Esophagus squamous epithelium (tissue), 5 donors: Measurements from ENCODE around the gene ENOX1. TPM values are rescaled to one million over a fixed set of nuclear protein-coding genes. Genes with fewer than 3 reads are reported as not detected.

Experiments
- DNase-seq: peaks from one replicate; lab custom pipeline; 2025; lab: John Stamatoyannopoulos, UW
- H3K27ac ChIP-seq, 4 donors: fragments of 200-600 bp; sonication (generic); one replicate each; pipeline ENCODE4 v1.5.1; 2016 to 2019; ENCODE audit warnings: mild to moderate bottlenecking in 1 of 4
- H3K27me3 ChIP-seq, 4 donors: fragments of 200-600 bp; sonication (generic); 1 replicate in 3 of 4; 2 replicates in 1 of 4; pipeline versions ENCODE4 v1.5.1 to v1.6.0; 2017 to 2021; ENCODE audit warnings: antibody characterized with exemption in 1 of 4
- H3K36me3 ChIP-seq, 3 donors: fragments of 200-600 bp; sonication (generic); one replicate each; pipeline ENCODE4 v1.5.1; 2016 to 2019
- H3K4me1 ChIP-seq, 3 donors: fragments of 200-600 bp; sonication (generic); one replicate each; pipeline ENCODE4 v1.5.1; 2017 to 2019
- H3K4me3 ChIP-seq, 4 donors: fragments of 200-600 bp; sonication (generic); 1 replicate in 3 of 4; 2 replicates in 1 of 4; pipeline ENCODE4 v1.5.1; 2016 to 2019; ENCODE audit warnings: mild to moderate bottlenecking in 2 of 4, moderate library complexity in 1 of 4
- H3K9me3 ChIP-seq, 3 donors: fragments of 200-600 bp; sonication (generic); one replicate each; pipeline ENCODE4 v1.5.1; 2016 to 2019
- POLR2A ChIP-seq, 4 donors: fragments of 450-650 bp; IDR thresholded peaks; one replicate each; pipeline ENCODE4 v1.6.1; 2017; ENCODE audit warnings: antibody characterized with exemption in 4 of 4, mild to moderate bottlenecking in 4 of 4, moderate library complexity in 3 of 4
- WGBS, 2 donors: methylation state at CpG; one replicate each; pipeline ENCODE4 v1.1.5; 2018; 5-methylcytosine and 5-hydroxymethylcytosine counted together
- intact Hi-C: fragments of 100-400 bp; cut with DNase I; formaldehyde crosslinking; loops from one replicate; pipeline ENCODE4 v1.15.0; 2022
- total RNA-seq, 4 donors: library from RNA; depleted of rRNA; stranded (reverse); fragments of >200 nt; gene quantifications; one replicate each; pipeline ENCODE4 v1.1.0, GENCODE V29; 2016
- TF ChIP-seq, protein P1 (sequence below), 6 experiments: fragments of 450-650 bp in 4 of 6; fragments of 200-600 bp in 2 of 6; sonication (generic) in 2 of 6; IDR thresholded peaks; one replicate each; pipeline ENCODE4 v1.5.1; 2016 to 2019; ENCODE audit warnings: antibody characterized with exemption in 6 of 6, mild to moderate bottlenecking in 4 of 6, moderate library complexity in 4 of 6
- donor health status: DM: yes; HTN: yes; CAD: no.

ENOX1 gene
- total RNA-seq, 4 donors from 2014 or later: 0.48 to 0.76 TPM; not detected in 2

GRCh38 chr13:43264458-43264857, 522.3 kb downstream of the ENOX1 start:
- peaks cover 0 to 11% (median 8%) of the 10 kb centered on the region in 3 donors for H3K4me1 ChIP-seq
- WGBS, 2 donors: 88 to 100% methylated on average over 1 of the region's 1 CpG
- H3K9me3 ChIP-seq: no peaks in the 10 kb centered on the region
- H3K27me3 ChIP-seq: no peaks in the 10 kb centered on the region
- H3K27ac ChIP-seq: no peak overlapping the region
- intact Hi-C loops: no loop called here
- H3K36me3 ChIP-seq: no peaks in the 10 kb centered on the region
- H3K4me3 ChIP-seq: no peak overlapping the region
- no peak for DNase-seq
- TF ChIP-seq, protein P1, sequence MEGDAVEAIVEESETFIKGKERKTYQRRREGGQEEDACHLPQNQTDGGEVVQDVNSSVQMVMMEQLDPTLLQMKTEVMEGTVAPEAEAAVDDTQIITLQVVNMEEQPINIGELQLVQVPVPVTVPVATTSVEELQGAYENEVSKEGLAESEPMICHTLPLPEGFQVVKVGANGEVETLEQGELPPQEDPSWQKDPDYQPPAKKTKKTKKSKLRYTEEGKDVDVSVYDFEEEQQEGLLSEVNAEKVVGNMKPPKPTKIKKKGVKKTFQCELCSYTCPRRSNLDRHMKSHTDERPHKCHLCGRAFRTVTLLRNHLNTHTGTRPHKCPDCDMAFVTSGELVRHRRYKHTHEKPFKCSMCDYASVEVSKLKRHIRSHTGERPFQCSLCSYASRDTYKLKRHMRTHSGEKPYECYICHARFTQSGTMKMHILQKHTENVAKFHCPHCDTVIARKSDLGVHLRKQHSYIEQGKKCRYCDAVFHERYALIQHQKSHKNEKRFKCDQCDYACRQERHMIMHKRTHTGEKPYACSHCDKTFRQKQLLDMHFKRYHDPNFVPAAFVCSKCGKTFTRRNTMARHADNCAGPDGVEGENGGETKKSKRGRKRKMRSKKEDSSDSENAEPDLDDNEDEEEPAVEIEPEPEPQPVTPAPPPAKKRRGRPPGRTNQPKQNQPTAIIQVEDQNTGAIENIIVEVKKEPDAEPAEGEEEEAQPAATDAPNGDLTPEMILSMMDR (IDR thresholded peaks at IDR 0.05): no peak
- TF ChIP-seq POLR2A (IDR thresholded peaks at IDR 0.05): no peak

DNA sequence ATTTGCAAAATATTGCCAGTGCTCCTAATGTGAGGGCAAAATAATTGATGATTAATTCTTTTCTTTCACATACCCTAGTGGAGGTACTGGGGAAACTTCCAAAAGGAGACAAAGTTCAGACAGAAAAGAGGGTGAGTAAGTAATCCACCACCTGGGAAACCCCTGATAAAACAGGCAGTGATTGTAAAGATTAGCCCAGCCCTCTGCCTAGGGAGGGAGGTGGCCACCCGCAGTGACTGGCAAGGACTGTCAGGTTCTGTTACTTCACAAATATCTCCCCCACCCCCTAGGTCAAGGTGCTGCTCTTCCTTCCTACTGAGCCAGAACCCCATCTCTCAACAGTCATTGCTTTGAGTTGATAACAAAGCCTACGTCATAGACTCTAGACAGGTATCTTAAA, 523.7 kb downstream of the ENOX1 start:
- Histone ChIP-seq H3K36me3 (no peaks in the 10 kb centered on the region), H3K9me3 (no peaks in the 10 kb centered on the region), H3K4me1 (no peaks in the 10 kb centered on the region), H3K4me3 (no peak overlapping the region), H3K27me3 (no peaks in the 10 kb centered on the region), H3K27ac (no peak overlapping the region)
- DNase-seq: no peak
- 71 to 78% methylated on average over 2 of the region's 2 CpGs for WGBS, 2 donors
- TF ChIP-seq, protein P1 (IDR thresholded peaks at IDR 0.05): no peak
- no peak for TF ChIP-seq POLR2A (IDR thresholded peaks at IDR 0.05)
- intact Hi-C loops: no loop called here

- H3K27ac ChIP-seq: no peak overlapping the region
- intact Hi-C loops: no loop called here
- no peaks in the 10 kb centered on the region for H3K27me3 ChIP-seq
- no peak overlapping the region for H3K4me3 ChIP-seq
- WGBS, 2 donors: 64 to 74% methylated on average over 5 of the region's 5 CpGs
- DNase-seq: no peak
- H3K9me3 ChIP-seq: no peaks in the 10 kb centered on the region
- H3K36me3 ChIP-seq: no peaks in the 10 kb centered on the region
- no peaks in the 10 kb centered on the region for H3K4me1 ChIP-seq
- TF ChIP-seq POLR2A (IDR thresholded peaks at IDR 0.05): no peak
- TF ChIP-seq, protein P1 (IDR thresholded peaks at IDR 0.05): no peak
Observed at GRCh38 chr13:43260999-43261398, 525.8 kb downstream of the ENOX1 start.

- H3K4me3 ChIP-seq: no peak overlapping the region
- no peaks in the 10 kb centered on the region for H3K36me3 ChIP-seq
- DNase-seq: no peak
- TF ChIP-seq, protein P1 (IDR thresholded peaks at IDR 0.05): no peak
- TF ChIP-seq POLR2A (IDR thresholded peaks at IDR 0.05): no peak
- H3K27me3 ChIP-seq: no peaks in the 10 kb centered on the region
- H3K9me3 ChIP-seq: no peaks in the 10 kb centered on the region
- 100% methylated on average over 1 of the region's 1 CpG for WGBS, 2 donors
- intact Hi-C loops: no loop called here
- H3K27ac ChIP-seq: no peak overlapping the region
- no peaks in the 10 kb centered on the region for H3K4me1 ChIP-seq
Observed at GRCh38 chr13:43258771-43259170, 528.0 kb downstream of the ENOX1 start.

- no peak overlapping the region for H3K27ac ChIP-seq
- DNase-seq: no peak
- intact Hi-C loops: no loop called here
- H3K4me3 ChIP-seq: no peak overlapping the region
- H3K9me3 ChIP-seq: no peaks in the 10 kb centered on the region
- no peaks in the 10 kb centered on the region for H3K27me3 ChIP-seq
- no peaks in the 10 kb centered on the region for H3K36me3 ChIP-seq
- no peaks in the 10 kb centered on the region for H3K4me1 ChIP-seq
- no peak for TF ChIP-seq POLR2A (IDR thresholded peaks at IDR 0.05)
- TF ChIP-seq, protein P1 (IDR thresholded peaks at IDR 0.05): no peak
Observed at GRCh38 chr13:43257765-43258164, 529.0 kb downstream of the ENOX1 start.
